Left lobe of liver (tissue), 2 donors: ENCODE results near the gene SSTR5. TPM values are rescaled to one million over a fixed set of nuclear protein-coding genes. Genes with fewer than 3 reads are reported as not detected.

ENCODE experiments used
- ATAC-seq: fragments of 200-7000 bp; cut with Tn5 transposase; one replicate; pipeline ENCODE4 v1.9.1; 2020; ENCODE audit warnings: mild to moderate bottlenecking, moderate library complexity
- DNase-seq: peaks from one replicate; pipeline ENCODE4 v3.0.0-alpha.2; 2020; ENCODE audit warnings: low spot score
- total RNA-seq: library from RNA; stranded (reverse); gene quantifications from one replicate; pipeline ENCODE4 v1.2.1, GENCODE V29; 2021
- donor health status: DM: no; HTN: no; CAD: no; lungs with moderate emphysema.
- donor health status: DM: no; HTN: yes; CAD: no.

The SSTR5 gene
- total RNA-seq, 1 donor from 2014 or later: not detected

- no peak for ATAC-seq
Observed at GRCh38 chr16:1038932-1039331, 33.6 kb upstream of the SSTR5 start.

GRCh38 chr16:1039762-1040161 lies 32.8 kb upstream of the SSTR5 start:
- ATAC-seq (no peak), DNase-seq (no peak)

More at GRCh38 chr16:1038932-1039331, 33.6 kb upstream of the SSTR5 start:
- no peak for DNase-seq

GRCh38 chr16:1040346-1040745 lies 32.2 kb upstream of the SSTR5 start:
- ATAC-seq (no peak), DNase-seq (no peak)

GRCh38 chr16:1042049-1042744 lies 30.4 kb upstream of the SSTR5 start:
- DNase-seq (no peak), ATAC-seq (no peak)

- ATAC-seq (no peak), DNase-seq (no peak)
Observed at GRCh38 chr16:1042866-1043265, 29.7 kb upstream of the SSTR5 start.

GRCh38 chr16:1043881-1044451 lies 28.6 kb upstream of the SSTR5 start:
- ATAC-seq (no peak), DNase-seq (no peak)

GRCh38 chr16:1044460-1045309 lies 27.9 kb upstream of the SSTR5 start:
- DNase-seq (no peak), ATAC-seq (no peak)

GRCh38 chr16:1045310-1045992 lies 27.1 kb upstream of the SSTR5 start:
- ATAC-seq: no peak

GRCh38 chr16:1045993-1046911 lies 26.3 kb upstream of the SSTR5 start:
- ATAC-seq (no peak), DNase-seq (no peak)

More at GRCh38 chr16:1045310-1045992, 27.1 kb upstream of the SSTR5 start:
- no peak for DNase-seq

- ATAC-seq (no peak), DNase-seq (no peak)
Observed at GRCh38 chr16:1047123-1047522, 25.4 kb upstream of the SSTR5 start.

GRCh38 chr16:1047801-1048200 lies 24.7 kb upstream of the SSTR5 start:
- no peak for ATAC-seq
- DNase-seq: no peak

- DNase-seq (no peak), ATAC-seq (peak; percentile 40)
Observed at GRCh38 chr16:1048442-1049112, 24.0 kb upstream of the SSTR5 start.

GRCh38 chr16:1049113-1049975 lies 23.2 kb upstream of the SSTR5 start:
- DNase-seq (no peak), ATAC-seq (no peak)

- DNase-seq: no peak
- ATAC-seq: no peak
Observed at GRCh38 chr16:1049976-1050247, 22.6 kb upstream of the SSTR5 start.

GRCh38 chr16:1050516-1050915 lies 22.0 kb upstream of the SSTR5 start:
- ATAC-seq (no peak), DNase-seq (no peak)

GRCh38 chr16:1050921-1051320 lies 21.6 kb upstream of the SSTR5 start:
- ATAC-seq (no peak), DNase-seq (no peak)

- no peak for ATAC-seq
- no peak for DNase-seq
Observed at GRCh38 chr16:1051446-1051845, 21.1 kb upstream of the SSTR5 start.

GRCh38 chr16:1052721-1053120 lies 19.8 kb upstream of the SSTR5 start:
- DNase-seq (no peak), ATAC-seq (no peak)

GRCh38 chr16:1053121-1053521 lies 19.4 kb upstream of the SSTR5 start:
- ATAC-seq (no peak), DNase-seq (no peak)
